B cell (primary cell): ENCODE results near the gene SPOCK1.

Experiments used
- CTCF ChIP-seq: fragments of 200-600 bp; IDR thresholded peaks from one replicate; pipeline ENCODE4 v1.8.0; 2022; ENCODE audit warnings: antibody characterized with exemption, mild to moderate bottlenecking
- EZH2 ChIP-seq: IDR thresholded peaks from 2 replicates; pipeline ENCODE4 v1.6.1; 2012; ENCODE audit warnings: borderline replicate concordance, low read depth, mild to moderate bottlenecking, moderate library complexity, low read length; ENCODE audit not compliant: insufficient read depth, poor library complexity, severe bottlenecking

- TF ChIP-seq EZH2 = no peak
- no peak for TF ChIP-seq CTCF
Observed at GRCh38 chr5:137336565-137337120, 162.5 kb downstream of the SPOCK1 start.
